ENCODE data around the gene MED9.
A peak's percentile ranks its signal among the peaks of the same experiment; 100 is the strongest.

Gene MED9

DNA sequence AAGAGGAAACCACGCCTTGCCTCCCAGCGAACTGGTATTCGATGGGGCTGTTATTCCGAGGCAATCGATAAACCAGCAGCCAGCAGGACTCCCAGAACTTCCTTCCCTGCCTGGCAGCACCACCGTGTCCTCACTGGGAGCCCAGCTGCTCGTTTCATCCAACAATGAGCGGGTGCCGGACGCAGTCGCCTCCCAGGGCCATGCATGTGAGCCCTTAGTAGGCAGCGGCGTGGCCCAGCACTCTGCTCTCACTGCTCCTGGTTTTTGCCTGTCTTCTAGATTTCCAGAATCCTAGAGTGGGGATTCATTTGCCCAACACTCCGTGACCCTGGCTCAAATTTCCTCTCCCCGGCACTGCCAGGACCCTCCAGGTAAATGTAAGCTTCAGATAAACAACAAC is 48.5 kb downstream of the MED9 start:
- TF ChIP-seq, protein P1, sequence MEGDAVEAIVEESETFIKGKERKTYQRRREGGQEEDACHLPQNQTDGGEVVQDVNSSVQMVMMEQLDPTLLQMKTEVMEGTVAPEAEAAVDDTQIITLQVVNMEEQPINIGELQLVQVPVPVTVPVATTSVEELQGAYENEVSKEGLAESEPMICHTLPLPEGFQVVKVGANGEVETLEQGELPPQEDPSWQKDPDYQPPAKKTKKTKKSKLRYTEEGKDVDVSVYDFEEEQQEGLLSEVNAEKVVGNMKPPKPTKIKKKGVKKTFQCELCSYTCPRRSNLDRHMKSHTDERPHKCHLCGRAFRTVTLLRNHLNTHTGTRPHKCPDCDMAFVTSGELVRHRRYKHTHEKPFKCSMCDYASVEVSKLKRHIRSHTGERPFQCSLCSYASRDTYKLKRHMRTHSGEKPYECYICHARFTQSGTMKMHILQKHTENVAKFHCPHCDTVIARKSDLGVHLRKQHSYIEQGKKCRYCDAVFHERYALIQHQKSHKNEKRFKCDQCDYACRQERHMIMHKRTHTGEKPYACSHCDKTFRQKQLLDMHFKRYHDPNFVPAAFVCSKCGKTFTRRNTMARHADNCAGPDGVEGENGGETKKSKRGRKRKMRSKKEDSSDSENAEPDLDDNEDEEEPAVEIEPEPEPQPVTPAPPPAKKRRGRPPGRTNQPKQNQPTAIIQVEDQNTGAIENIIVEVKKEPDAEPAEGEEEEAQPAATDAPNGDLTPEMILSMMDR (conservative IDR thresholded peaks at IDR 0.05; ENCODE audit: low read depth, low read length): no peak
- no peak overlapping the region for H3K4me3 ChIP-seq (ENCODE audit: low read length)
- DNase-seq (ENCODE audit: low read depth): no peak

DNA sequence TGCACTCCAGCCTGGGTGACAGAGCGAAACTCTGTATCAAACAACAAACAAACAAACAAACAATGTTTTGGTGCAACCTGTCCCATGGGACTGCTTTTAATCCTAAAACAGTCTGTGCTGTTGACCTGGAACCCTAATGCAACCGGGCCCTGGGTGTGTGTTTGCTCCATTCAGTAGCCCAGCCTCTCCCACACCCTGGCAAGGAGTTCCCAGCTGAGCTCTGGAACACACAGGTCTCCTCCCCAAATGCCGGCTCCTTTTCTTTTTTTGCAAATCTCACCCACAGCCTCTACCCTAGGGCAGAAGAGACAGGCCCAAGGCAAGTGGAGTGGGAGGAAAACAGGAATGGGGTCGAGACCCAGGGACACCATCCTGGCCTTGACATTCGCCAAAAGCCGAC is 49.2 kb downstream of the MED9 start:
- no peak for DNase-seq (ENCODE audit: low read depth)
- TF ChIP-seq, protein P1 (conservative IDR thresholded peaks at IDR 0.05; ENCODE audit: low read depth, low read length): no peak
- H3K4me3 ChIP-seq (ENCODE audit: low read length): no peak overlapping the region

DNA sequence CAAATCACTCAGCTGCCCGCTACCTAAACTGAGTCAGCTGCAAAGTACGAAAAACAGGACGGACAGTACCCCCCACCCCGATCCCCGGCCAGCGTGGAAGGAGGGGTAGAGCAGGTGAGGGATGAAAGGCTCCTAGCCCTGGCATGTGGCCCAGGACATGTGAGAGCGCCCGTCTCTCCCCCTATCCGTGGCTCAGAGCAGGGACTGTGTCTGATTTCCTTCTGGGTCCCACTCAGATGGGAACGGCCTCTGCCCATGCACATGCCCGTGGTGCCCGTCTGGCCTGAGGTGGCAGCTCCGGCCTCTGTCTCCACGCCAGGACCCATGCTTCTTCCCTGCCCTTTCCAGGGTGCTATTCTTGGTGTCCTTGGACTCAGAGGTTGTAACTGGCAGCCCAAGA is 49.6 kb downstream of the MED9 start:
- TF ChIP-seq, protein P1 (conservative IDR thresholded peaks at IDR 0.05; ENCODE audit: low read depth, low read length): no peak
- no peak for DNase-seq (ENCODE audit: low read depth)
- no peak overlapping the region for H3K4me3 ChIP-seq (ENCODE audit: low read length)

DNA sequence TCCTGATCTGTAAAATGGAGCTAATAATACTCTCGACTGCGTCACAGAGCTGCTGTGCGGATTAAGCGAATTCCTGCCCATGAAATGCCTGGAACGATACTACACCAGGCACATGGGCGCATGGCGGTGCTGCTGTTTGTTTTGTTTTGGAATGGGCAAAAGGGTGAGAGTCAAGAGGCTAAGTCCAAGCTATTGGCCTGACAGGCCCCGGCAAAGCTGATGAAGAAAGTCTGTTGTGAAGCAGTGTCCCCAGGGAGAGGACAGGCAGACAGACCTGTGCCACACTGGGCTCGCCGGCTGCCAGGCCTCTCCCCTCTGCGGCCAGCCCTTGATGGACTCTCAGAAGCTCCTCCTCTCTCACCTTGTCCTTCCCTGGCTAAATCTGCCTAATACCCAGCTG is 50.7 kb downstream of the MED9 start:
- peak; percentile 26 for DNase-seq (ENCODE audit: low read depth)
- no peak overlapping the region for H3K4me3 ChIP-seq (ENCODE audit: low read length)
- TF ChIP-seq, protein P1 (conservative IDR thresholded peaks at IDR 0.05; ENCODE audit: low read depth, low read length): no peak

DNA sequence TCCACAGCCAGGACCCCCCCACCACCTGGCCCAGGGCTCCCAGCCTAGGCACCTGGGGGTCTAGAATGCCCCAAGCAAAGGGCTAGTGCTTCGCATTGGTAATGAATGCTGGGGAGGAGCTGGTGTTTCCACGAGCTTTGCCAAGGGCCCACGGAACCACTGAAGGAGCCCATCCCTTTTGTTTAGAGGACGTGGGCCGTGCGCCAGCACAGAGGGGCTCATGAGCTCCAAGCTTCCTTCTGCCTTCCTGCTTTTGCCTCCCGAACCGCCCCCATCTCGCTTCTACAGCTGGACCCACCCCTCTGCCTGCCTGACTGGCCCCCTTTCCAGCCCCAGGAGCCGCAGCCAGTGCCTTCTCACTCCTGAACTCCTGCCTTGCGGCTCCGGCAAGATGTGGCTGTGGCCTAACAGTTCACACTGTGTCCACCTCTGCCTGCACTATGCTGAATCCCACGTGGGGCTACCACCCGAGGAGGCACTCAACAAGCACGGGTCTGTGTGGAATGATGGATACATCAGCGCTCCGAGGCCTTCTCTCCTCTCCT is 51.2 kb downstream of the MED9 start:
- no peak for DNase-seq (ENCODE audit: low read depth)
- TF ChIP-seq, protein P1 (conservative IDR thresholded peaks at IDR 0.05; ENCODE audit: low read depth, low read length): no peak
- H3K4me3 ChIP-seq (ENCODE audit: low read length): no peak overlapping the region

DNA sequence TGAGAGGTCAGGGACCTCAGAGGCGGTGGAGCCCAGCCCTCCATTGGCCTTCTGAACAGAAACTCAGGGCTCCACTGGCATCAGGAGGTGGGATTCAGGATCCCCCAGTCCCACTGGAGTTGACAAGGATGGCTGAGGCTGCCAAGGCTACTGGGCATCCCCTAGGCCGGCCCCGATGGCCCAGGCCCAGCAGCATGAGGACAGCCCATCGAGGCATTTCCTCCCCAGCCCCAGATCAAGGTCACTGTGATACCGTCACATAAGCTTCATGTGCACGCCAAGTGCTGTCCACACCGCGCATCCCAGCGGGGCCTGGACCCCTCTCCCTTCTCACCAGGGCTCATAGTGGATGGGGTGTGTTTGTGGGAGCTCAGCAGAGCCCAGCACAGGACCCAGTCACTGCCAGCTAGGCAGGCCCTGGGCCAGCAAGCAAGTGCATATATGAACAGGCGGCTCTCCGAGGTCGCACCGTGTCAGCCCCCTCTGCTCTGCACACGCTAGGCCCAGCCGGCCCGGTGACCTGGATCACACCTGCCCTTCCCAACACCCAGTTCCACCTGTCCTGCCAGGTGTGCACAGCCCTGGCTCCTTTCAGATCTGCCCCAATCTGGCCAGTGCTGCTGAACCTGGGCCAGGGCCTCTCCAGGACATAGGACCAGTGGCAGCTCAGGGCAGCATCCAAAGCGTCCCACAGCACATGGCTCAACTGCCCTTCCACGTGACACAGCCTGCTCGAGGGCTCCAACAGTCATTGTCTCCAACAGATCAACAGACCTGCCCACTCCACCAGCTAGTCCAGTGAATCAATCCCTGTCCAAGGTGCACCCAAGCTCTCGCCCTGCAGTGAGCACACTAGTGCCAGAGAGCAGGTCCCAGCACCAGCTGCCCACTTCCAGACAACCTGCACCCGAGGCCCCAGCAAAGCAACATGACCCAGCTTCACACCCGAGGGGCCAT is 52.2 kb downstream of the MED9 start:
- DNase-seq (ENCODE audit: low read depth): no peak
- H3K4me3 ChIP-seq (ENCODE audit: low read length): no peak overlapping the region
- TF ChIP-seq, protein P1 (conservative IDR thresholded peaks at IDR 0.05; ENCODE audit: low read depth, low read length): no peak

DNA sequence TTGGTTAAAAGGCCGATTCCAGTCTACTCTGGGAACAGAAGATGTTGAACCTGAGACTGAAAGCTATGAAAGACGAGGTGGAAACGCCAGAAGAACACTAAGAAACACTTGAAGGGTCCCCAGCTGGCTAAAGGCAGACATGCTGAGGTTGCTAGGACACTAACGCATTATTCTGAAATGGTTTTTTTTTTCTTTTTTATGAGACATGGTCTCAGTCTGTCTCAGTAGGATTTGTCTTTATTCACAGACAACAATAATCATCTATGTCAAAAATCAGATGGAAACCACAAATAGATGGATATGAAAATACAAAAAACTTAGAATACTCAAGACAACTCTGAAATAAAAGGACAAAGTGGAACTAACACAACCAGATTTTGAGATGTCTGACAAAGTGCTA is 54.4 kb downstream of the MED9 start:
- DNase-seq (ENCODE audit: low read depth): no peak
- H3K4me3 ChIP-seq (ENCODE audit: low read length): no peak overlapping the region
- TF ChIP-seq, protein P1 (conservative IDR thresholded peaks at IDR 0.05; ENCODE audit: low read depth, low read length): no peak

All from retinal pigment epithelial cell (primary cell).